Gastrocnemius medialis (tissue), 4 donors: Measurements from ENCODE around the gene POMGNT1.

ENCODE experiments used
- POLR2A ChIP-seq, 2 donors: fragments of 450-650 bp; IDR thresholded peaks; one replicate each; pipeline ENCODE4 v1.6.1; 2017; ENCODE audit warnings: antibody characterized with exemption in 2 of 2, mild to moderate bottlenecking in 2 of 2, moderate library complexity in 2 of 2
- TF ChIP-seq, protein P1 (sequence below), 5 experiments: fragments of 450-650 bp in 3 of 5; fragments of 200-600 bp in 2 of 5; sonication (generic) in 2 of 5; IDR thresholded peaks in 4 of 5; conservative IDR thresholded peaks in 1 of 5; 1 replicate in 4 of 5; 2 replicates in 1 of 5; pipeline ENCODE4 v1.5.1; 2016 to 2019; ENCODE audit warnings: antibody characterized with exemption in 5 of 5, mild to moderate bottlenecking in 3 of 5, moderate library complexity in 3 of 5

DNA sequence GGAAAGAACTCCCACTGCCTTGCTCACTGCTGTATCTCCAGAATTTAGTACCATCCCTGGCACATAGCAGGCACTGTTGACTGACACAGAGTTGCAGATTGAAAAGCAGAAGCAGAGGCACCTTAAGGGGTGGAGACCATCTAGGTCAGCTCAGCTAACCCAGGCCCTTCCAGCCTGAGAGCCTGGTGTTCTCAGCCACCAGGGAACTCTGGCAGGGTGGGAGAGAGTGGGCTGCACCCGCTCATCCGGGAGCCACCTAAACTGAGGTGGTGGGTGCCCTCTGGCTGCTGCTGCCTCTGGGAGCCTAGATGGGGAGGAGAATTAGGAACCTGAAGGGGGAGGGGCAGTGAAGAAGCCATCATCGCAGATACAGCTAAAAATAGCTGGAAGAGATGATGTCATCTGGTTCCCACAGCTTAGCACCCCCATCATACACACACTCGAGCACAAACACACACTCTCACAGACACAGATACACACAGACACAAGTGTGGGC is 24.8 kb downstream of the POMGNT1 start:
- TF ChIP-seq, protein P1, sequence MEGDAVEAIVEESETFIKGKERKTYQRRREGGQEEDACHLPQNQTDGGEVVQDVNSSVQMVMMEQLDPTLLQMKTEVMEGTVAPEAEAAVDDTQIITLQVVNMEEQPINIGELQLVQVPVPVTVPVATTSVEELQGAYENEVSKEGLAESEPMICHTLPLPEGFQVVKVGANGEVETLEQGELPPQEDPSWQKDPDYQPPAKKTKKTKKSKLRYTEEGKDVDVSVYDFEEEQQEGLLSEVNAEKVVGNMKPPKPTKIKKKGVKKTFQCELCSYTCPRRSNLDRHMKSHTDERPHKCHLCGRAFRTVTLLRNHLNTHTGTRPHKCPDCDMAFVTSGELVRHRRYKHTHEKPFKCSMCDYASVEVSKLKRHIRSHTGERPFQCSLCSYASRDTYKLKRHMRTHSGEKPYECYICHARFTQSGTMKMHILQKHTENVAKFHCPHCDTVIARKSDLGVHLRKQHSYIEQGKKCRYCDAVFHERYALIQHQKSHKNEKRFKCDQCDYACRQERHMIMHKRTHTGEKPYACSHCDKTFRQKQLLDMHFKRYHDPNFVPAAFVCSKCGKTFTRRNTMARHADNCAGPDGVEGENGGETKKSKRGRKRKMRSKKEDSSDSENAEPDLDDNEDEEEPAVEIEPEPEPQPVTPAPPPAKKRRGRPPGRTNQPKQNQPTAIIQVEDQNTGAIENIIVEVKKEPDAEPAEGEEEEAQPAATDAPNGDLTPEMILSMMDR (IDR thresholded peaks at IDR 0.05 in 4 of 5, conservative IDR thresholded peaks at IDR 0.05 in 1 of 5): peak in 2 of 5 experiments; percentile 11 to 27
- TF ChIP-seq POLR2A (IDR thresholded peaks at IDR 0.05): no peak
